HG03439 (cell line): ENCODE results near the gene DENND1C.
"Not testable (repeated sequence)": the region's sequence is repeated elsewhere in the genome, so short reads cannot be mapped to it uniquely, and the experiment has no call there.

Experiments used
- ATAC-seq: cut with Tn5 transposase; IDR thresholded peaks from one replicate; pipeline ENCODE4 v1.9.1; 2021; ENCODE audit warnings: mild to moderate bottlenecking, moderate library complexity; ENCODE audit not compliant: unreplicated experiment

DENND1C gene

GRCh38 chr19:6457958-6458694, 23.5 kb downstream of the DENND1C start:
- ATAC-seq: no peak

GRCh38 chr19:6455924-6456323, 25.7 kb downstream of the DENND1C start:
- no peak for ATAC-seq

GRCh38 chr19:6453951-6454565, 27.5 kb downstream of the DENND1C start:
- no peak for ATAC-seq

DNA sequence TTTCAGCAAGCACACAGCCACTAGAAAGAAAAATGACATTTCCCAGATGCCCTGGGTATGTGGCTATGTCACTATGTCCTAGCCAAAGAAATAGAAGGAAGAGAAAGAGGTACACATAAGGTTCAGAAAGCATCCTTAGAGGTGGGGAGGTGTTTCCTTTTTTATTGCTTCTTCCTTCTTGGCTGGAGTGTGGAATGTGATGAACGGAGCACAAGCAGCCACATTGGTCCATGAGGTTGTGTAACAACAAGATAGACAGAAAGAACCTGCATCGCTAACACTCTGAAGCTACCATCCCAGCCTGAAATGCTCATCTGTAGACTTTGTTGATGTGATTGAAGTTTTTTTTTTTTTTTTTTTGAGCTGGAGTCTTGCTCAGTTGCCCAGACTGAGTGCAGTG, 28.7 kb downstream of the DENND1C start:
- ATAC-seq: no peak

GRCh38 chr19:6452223-6452614, 29.4 kb downstream of the DENND1C start:
- ATAC-seq: no peak

- ATAC-seq: no peak
Observed at GRCh38 chr19:6451583-6452222, 29.9 kb downstream of the DENND1C start.

DNA sequence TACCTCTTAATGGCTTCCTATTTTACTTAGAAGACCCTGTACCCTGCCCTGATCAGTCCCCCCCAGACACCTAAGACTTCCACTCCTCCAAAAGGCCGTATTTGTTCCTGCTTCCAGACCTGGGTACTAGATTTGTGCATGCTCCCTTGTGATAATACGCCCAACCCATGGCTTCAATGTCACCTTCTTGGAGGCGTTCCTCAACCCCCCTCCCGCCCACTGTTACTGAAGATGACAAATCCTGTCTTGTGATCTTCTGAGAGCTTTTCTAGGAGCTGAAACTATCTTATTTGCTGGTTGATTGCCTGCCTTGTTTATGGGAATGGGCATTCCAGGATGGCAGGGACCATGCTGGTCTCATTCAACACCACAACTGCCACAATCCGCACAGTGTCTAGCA, 31.4 kb downstream of the DENND1C start:
- ATAC-seq: no peak

DNA sequence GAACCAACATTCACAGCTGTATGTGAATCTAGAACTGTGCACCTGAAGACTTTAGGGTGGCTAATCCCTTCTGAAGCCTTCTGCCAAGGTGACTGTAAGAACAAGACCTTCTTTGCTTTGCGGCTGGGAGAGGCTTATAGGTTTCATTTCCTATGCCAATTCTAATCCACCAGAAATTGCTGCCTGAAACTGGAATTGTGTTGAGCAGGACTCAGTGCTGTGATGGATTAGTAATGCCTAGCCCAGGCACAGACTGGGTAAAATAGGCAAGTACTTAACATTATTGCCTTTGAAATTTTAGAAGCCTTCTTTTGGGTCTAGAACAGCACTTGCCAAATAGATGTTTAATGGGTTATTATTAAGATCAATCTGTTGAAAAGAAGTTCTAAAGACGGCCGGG, 33.5 kb downstream of the DENND1C start:
- ATAC-seq: no peak

- ATAC-seq: no peak
Observed at GRCh38 chr19:6446452-6446851, 35.1 kb downstream of the DENND1C start.

DNA sequence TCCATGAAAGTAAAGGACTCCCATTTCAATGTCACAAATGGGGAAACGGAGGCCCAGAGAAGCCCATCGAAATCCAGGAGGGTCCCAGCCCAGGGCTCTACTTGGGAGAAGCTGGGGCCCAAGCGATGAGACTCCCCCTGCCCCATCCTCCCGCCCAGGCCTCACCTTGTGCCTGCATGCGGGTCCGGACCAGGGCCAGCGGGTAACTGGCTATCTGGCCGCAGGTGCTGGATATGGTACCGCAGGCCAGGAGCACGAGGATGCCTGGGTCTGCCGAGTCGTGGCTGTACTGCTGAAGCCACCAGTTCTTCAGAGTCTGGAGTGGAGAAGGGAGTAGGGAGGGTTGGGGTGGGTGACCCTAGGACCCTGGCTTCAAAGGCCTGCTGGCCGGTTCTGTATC, 37.6 kb downstream of the DENND1C start:
- no peak for ATAC-seq

- ATAC-seq: no peak
Observed at GRCh38 chr19:6442087-6442688, 39.4 kb downstream of the DENND1C start.

DNA sequence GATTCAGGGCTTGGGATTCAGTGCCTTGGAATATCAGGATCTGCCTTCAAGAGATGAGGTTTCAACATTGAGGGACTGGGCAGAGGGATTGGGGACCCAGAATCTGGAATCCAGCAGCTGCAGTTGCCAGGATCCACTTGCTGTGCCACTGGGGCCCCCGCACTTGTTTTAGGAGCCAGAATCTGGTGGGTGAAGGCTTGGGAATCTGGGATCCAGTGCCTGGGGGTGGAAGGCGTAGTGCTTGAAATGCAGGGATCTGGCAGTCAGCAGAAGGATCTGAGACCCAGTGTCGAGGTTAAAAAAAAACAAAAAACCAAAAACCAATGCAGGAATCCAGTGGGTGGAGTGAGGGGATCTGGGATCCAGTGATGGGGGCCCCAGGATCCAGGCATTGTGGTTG, 40.7 kb downstream of the DENND1C start:
- no peak for ATAC-seq

- no peak for ATAC-seq
Observed at GRCh38 chr19:6439743-6440142, 41.8 kb downstream of the DENND1C start.

GRCh38 chr19:6433663-6434062, 47.9 kb downstream of the DENND1C start, which contains the start of gene SLC25A41:
TSS of gene SLC25A41 (minus strand) at chr19:6433763. CDS start at chr19:6433693, 70 bp downstream.
- no peak for ATAC-seq

GRCh38 chr19:6433165-6433564, 48.4 kb downstream of the DENND1C start:
- no peak for ATAC-seq

DNA sequence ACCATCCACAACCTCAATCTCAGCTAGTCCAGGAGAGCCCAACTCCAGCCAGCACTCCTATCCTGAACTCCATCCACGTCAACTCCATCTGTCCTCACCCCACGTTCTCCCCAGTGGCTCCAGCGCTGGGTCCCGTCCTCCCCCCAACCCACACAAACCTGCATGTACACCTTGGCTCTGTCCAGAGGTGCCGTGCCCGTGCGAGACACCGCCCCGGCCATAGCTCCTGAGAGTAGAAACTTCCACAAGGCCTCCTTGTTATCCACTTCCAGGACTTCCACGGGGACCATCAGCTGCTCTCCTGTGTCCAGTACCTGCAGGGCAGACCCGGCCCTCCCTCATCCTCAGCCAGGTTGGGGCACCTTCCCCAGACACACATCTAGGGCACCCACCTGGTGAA, 49.7 kb downstream of the DENND1C start:
- no peak for ATAC-seq

GRCh38 chr19:6429419-6430221, 52.0 kb downstream of the DENND1C start:
- ATAC-seq: no peak

DNA sequence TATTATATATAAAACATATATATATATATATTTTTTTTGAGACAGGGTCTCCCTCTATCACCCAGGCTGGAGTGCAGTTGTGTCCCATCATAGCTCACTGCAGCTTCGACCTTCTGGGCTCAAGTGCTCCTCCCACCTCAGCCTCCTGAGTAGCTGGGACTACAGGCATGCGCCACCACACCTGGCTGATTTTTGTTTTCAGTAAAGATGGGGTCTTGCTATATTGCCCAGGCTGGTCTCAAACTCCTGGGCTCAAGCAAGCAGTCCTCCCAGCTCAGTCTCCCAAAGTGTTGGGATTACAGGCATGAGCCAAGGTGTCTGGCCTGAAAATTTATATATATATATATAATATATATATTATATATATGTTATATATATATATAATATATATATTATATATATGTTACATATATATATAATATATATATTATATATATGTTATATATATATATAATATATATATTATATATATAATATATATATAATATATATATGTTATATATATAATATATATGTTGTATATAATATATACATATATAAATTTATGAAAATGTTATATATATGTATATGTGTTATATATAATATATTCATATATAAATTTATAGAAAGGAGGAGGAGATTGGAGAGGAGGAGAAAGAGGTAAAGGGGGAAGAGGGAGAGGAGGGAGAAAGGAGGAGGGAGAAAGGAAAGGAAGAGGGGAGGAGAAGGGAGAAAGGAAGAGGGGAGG, 52.7 kb downstream of the DENND1C start:
- ATAC-seq: not testable (repeated sequence)

DNA sequence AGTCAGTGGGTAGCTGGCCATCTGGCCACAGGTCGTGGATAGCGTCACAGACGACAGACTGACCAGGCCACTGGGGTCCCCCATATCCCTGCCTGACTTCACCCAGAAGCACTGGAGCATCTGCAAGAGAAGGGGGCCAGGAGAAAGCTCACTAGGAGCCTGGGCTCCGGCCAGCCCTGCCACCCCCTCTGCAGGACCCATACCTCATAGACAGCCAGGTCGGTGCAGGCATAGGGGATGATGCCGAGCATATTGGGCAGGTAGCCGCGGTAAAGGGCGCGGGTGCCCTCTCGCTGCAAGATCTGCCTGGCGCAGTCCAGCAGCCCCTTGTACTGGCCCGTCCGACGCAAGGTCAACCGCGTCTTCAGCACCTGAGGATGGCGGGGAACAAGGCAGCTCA, 54.5 kb downstream of the DENND1C start:
- no peak for ATAC-seq
